ENCODE data around the gene SMTNL1.

The SMTNL1 gene

GRCh38 chr11:57571606-57572005, 34.2 kb downstream of the SMTNL1 start:
- TF ChIP-seq, protein P1, sequence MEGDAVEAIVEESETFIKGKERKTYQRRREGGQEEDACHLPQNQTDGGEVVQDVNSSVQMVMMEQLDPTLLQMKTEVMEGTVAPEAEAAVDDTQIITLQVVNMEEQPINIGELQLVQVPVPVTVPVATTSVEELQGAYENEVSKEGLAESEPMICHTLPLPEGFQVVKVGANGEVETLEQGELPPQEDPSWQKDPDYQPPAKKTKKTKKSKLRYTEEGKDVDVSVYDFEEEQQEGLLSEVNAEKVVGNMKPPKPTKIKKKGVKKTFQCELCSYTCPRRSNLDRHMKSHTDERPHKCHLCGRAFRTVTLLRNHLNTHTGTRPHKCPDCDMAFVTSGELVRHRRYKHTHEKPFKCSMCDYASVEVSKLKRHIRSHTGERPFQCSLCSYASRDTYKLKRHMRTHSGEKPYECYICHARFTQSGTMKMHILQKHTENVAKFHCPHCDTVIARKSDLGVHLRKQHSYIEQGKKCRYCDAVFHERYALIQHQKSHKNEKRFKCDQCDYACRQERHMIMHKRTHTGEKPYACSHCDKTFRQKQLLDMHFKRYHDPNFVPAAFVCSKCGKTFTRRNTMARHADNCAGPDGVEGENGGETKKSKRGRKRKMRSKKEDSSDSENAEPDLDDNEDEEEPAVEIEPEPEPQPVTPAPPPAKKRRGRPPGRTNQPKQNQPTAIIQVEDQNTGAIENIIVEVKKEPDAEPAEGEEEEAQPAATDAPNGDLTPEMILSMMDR (IDR thresholded peaks at IDR 0.05; ENCODE audit: borderline replicate concordance, insufficient read depth, low read depth, low read length) = no peak

DNA sequence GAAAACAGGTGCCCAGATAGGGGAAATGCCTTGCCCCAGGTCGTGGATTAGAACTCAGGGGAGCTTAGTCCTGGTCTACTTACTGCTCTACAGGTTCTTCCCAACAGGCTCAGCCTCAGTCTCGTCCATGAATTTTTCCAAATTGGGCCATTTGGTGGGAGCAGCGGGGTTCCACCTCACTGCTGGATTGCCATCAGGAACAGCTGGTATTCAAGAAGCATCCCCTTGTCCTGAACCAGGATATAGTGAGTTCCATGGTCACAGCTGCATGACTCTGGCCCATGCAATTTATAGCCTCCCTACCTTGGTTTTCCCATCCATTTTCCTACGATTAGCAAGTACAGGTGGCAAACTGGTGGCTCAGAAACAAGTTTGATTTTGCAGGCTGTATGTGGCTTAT, 36.7 kb downstream of the SMTNL1 start:
- TF ChIP-seq, protein P1 (IDR thresholded peaks at IDR 0.05; ENCODE audit: borderline replicate concordance, insufficient read depth, low read depth, low read length) = no peak
- H3K4me3 ChIP-seq (ENCODE audit: low read depth, low read length) = no peak overlapping the region

More at GRCh38 chr11:57571606-57572005, 34.2 kb downstream of the SMTNL1 start:
- H3K4me3 ChIP-seq (ENCODE audit: low read depth, low read length) = no peak overlapping the region

- TF ChIP-seq, protein P1 (IDR thresholded peaks at IDR 0.05; ENCODE audit: borderline replicate concordance, insufficient read depth, low read depth, low read length) = no peak
- H3K4me3 ChIP-seq (ENCODE audit: low read depth, low read length) = no peak overlapping the region
Observed at GRCh38 chr11:57584341-57584740, 46.9 kb downstream of the SMTNL1 start.

- H3K4me3 ChIP-seq (ENCODE audit: low read depth, low read length) = no peak overlapping the region
- TF ChIP-seq, protein P1 (IDR thresholded peaks at IDR 0.05; ENCODE audit: borderline replicate concordance, insufficient read depth, low read depth, low read length) = no peak
Observed at GRCh38 chr11:57585301-57585700, 47.9 kb downstream of the SMTNL1 start.

DNA sequence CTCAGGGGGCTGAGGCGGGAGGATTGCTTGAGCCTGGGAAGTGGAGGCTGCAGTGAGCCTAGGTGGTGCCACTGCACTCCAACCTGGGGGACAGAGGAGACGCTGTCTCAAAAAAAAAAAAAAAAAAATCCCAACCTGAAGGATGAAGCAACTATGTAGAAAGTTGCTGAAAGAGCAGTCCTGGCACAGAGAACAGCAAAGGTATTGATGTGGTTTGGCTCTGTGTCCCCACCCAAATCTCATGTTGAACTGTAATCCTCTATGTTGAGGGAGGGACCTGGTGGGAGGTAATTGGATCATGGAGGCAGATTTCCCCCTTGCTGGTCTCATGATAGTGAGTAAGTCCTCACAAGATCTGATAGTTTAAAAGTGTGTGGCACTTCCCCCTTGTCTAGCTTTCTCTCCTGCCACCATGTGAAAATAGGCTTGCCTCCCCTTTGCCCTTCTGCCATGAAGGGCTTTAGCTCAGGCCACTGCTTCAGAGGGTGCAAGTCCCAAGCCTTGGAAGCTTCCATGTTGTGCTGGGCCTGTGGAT, 49.4 kb downstream of the SMTNL1 start:
- TF ChIP-seq, protein P1 (IDR thresholded peaks at IDR 0.05; ENCODE audit: borderline replicate concordance, insufficient read depth, low read depth, low read length) = no peak
- H3K4me3 ChIP-seq (ENCODE audit: low read depth, low read length) = no peak overlapping the region

DNA sequence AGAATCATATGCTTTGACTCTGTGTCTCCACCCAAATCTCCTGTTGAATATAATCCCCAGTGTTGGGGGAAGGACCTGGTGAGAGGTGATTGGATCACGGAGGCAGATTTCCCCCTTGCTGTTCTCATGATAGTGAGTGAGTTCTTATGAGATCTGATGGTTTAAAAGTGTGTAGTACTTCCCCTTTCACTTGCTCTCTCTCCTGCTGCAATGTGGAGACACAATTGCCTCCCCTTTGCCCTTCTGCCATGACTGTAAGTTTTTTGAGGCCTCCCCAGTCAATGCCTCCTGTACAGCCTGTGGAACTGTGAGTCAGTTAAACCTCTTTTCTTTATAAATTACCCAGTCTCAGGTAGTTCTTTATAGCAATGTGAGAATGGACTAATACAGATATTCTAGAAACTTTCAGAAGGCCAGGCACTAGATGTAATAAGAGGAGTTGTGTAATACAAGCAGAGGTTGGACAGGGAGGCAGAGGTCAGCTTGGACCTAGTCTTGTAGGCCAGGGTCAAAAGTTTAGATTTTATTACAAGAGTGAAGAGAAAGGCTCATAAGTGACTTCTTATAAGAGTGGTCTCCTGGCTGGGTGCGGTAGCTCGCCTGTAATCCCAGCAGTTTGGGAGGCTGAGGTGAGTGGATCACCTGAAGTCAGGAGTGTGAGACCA, 50.8 kb downstream of the SMTNL1 start:
- no peak overlapping the region for H3K4me3 ChIP-seq (ENCODE audit: low read depth, low read length)
- TF ChIP-seq, protein P1 (IDR thresholded peaks at IDR 0.05; ENCODE audit: borderline replicate concordance, insufficient read depth, low read depth, low read length) = no peak

- TF ChIP-seq, protein P1 (IDR thresholded peaks at IDR 0.05; ENCODE audit: borderline replicate concordance, insufficient read depth, low read depth, low read length) = no peak
- H3K4me3 ChIP-seq (ENCODE audit: low read depth, low read length) = no peak overlapping the region
Observed at GRCh38 chr11:57596266-57596885, 59.0 kb downstream of the SMTNL1 start.
